ENCODE data around the gene OR4C3.
"Not testable (repeated sequence)": the region's sequence is repeated elsewhere in the genome, so short reads cannot be mapped to it uniquely, and the experiment has no call there.

The OR4C3 gene

GRCh38 chr11:48324620-48325019, at the start of gene OR4C3:
TSS of gene OR4C3 (plus strand) at chr11:48324920. CDS start at chr11:48325022, 102 bp downstream.
- H3K4me2 ChIP-seq (ENCODE audit: low read depth, low read length, poor library complexity, severe bottlenecking); H3F3A ChIP-seq (ENCODE audit: insufficient read depth); H3K9me3 ChIP-seq (ENCODE audit: insufficient read depth, low read length); H3K27ac ChIP-seq (ENCODE audit: low read depth, low read length); H2AFZ ChIP-seq (ENCODE audit: low read depth, low read length, severe bottlenecking); H3K4me3 ChIP-seq (ENCODE audit: insufficient read depth, low read length, poor library complexity, severe bottlenecking); H3K79me2 ChIP-seq (ENCODE audit: insufficient read depth, low read length); H3K36me3 ChIP-seq (ENCODE audit: low read length); H3K9ac ChIP-seq (ENCODE audit: low read length); H4K20me1 ChIP-seq (ENCODE audit: low read depth, low read length); H3K27me3 ChIP-seq (ENCODE audit: low read length); H3K9me2 ChIP-seq (replicated peaks; ENCODE audit: insufficient read depth, low read length): not testable (repeated sequence)

GRCh38 chr11:48305923-48306322, 18.8 kb upstream of the OR4C3 start, which contains the start of gene OR4S1:
TSS of gene OR4S1 (plus strand) at chr11:48306223. CDS start at chr11:48306223, 0 bp downstream.
- H3K9ac ChIP-seq (ENCODE audit: low read length): no peak within 1 kb of the TSS
- H3K27ac ChIP-seq (ENCODE audit: low read depth, low read length): no peak within 1 kb of the TSS
- no peaks in the 10 kb centered on the region for H4K20me1 ChIP-seq (ENCODE audit: low read depth, low read length)
- H3K79me2 ChIP-seq (ENCODE audit: insufficient read depth, low read length): no peaks in the 10 kb centered on the region
- no peak within 1 kb of the TSS for H3K4me3 ChIP-seq (ENCODE audit: insufficient read depth, low read length, poor library complexity, severe bottlenecking)
- no peak for TF ChIP-seq EZH2phosphoT487 (conservative IDR thresholded peaks at IDR 0.05; ENCODE audit: low read length)
- TF ChIP-seq CTCF (IDR thresholded peaks at IDR 0.05; ENCODE audit: insufficient read depth, low read length, poor library complexity, severe bottlenecking): no peak
- H2AFZ ChIP-seq (ENCODE audit: low read depth, low read length, severe bottlenecking): no peak within 1 kb of the TSS
- no peaks in the 10 kb centered on the region for H3F3A ChIP-seq (ENCODE audit: insufficient read depth)
- H3K9me2 ChIP-seq (replicated peaks; ENCODE audit: insufficient read depth, low read length): no peaks in the 10 kb centered on the region
- no peaks in the 10 kb centered on the region for H3K27me3 ChIP-seq (ENCODE audit: low read length)
- no peak within 1 kb of the TSS for H3K4me2 ChIP-seq (ENCODE audit: low read depth, low read length, poor library complexity, severe bottlenecking)
- no peaks in the 10 kb centered on the region for H3K9me3 ChIP-seq (ENCODE audit: insufficient read depth, low read length)
- no peaks in the 10 kb centered on the region for H3K36me3 ChIP-seq (ENCODE audit: low read length)

- H3K4me3 ChIP-seq (ENCODE audit: insufficient read depth, low read length, poor library complexity, severe bottlenecking): no peak overlapping the region
- H3K9me3 ChIP-seq (ENCODE audit: insufficient read depth, low read length): no peaks in the 10 kb centered on the region
- H3F3A ChIP-seq (ENCODE audit: insufficient read depth): no peaks in the 10 kb centered on the region
- H3K79me2 ChIP-seq (ENCODE audit: insufficient read depth, low read length): no peaks in the 10 kb centered on the region
- no peak overlapping the region for H3K9ac ChIP-seq (ENCODE audit: low read length)
- H3K36me3 ChIP-seq (ENCODE audit: low read length): no peaks in the 10 kb centered on the region
- no peak overlapping the region for H3K27ac ChIP-seq (ENCODE audit: low read depth, low read length)
- no peaks in the 10 kb centered on the region for H3K9me2 ChIP-seq (replicated peaks; ENCODE audit: insufficient read depth, low read length)
- H2AFZ ChIP-seq (ENCODE audit: low read depth, low read length, severe bottlenecking): no peak overlapping the region
- H3K27me3 ChIP-seq (ENCODE audit: low read length): no peaks in the 10 kb centered on the region
- no peak overlapping the region for H3K4me2 ChIP-seq (ENCODE audit: low read depth, low read length, poor library complexity, severe bottlenecking)
- no peaks in the 10 kb centered on the region for H4K20me1 ChIP-seq (ENCODE audit: low read depth, low read length)
- TF ChIP-seq EZH2phosphoT487 (conservative IDR thresholded peaks at IDR 0.05; ENCODE audit: low read length) (no peak), CTCF (IDR thresholded peaks at IDR 0.05; ENCODE audit: insufficient read depth, low read length, poor library complexity, severe bottlenecking) (peak; percentile 79)
Observed at GRCh38 chr11:48307760-48308386, 16.8 kb upstream of the OR4C3 start.

GRCh38 chr11:48313590-48313989, 11.1 kb upstream of the OR4C3 start:
- not testable (repeated sequence) for H3F3A ChIP-seq (ENCODE audit: insufficient read depth); H2AFZ ChIP-seq (ENCODE audit: low read depth, low read length, severe bottlenecking); H4K20me1 ChIP-seq (ENCODE audit: low read depth, low read length); H3K27ac ChIP-seq (ENCODE audit: low read depth, low read length); H3K27me3 ChIP-seq (ENCODE audit: low read length); H3K9me2 ChIP-seq (replicated peaks; ENCODE audit: insufficient read depth, low read length); H3K9me3 ChIP-seq (ENCODE audit: insufficient read depth, low read length); H3K4me2 ChIP-seq (ENCODE audit: low read depth, low read length, poor library complexity, severe bottlenecking); H3K79me2 ChIP-seq (ENCODE audit: insufficient read depth, low read length); H3K36me3 ChIP-seq (ENCODE audit: low read length); H3K9ac ChIP-seq (ENCODE audit: low read length); H3K4me3 ChIP-seq (ENCODE audit: insufficient read depth, low read length, poor library complexity, severe bottlenecking)

GRCh38 chr11:48319813-48320212, 4.9 kb upstream of the OR4C3 start:
- H3K9me3 ChIP-seq (ENCODE audit: insufficient read depth, low read length); H4K20me1 ChIP-seq (ENCODE audit: low read depth, low read length); H3K36me3 ChIP-seq (ENCODE audit: low read length); H3K27ac ChIP-seq (ENCODE audit: low read depth, low read length); H3K9ac ChIP-seq (ENCODE audit: low read length); H3F3A ChIP-seq (ENCODE audit: insufficient read depth); H3K27me3 ChIP-seq (ENCODE audit: low read length); H3K4me2 ChIP-seq (ENCODE audit: low read depth, low read length, poor library complexity, severe bottlenecking); H3K79me2 ChIP-seq (ENCODE audit: insufficient read depth, low read length); H2AFZ ChIP-seq (ENCODE audit: low read depth, low read length, severe bottlenecking); H3K9me2 ChIP-seq (replicated peaks; ENCODE audit: insufficient read depth, low read length); H3K4me3 ChIP-seq (ENCODE audit: insufficient read depth, low read length, poor library complexity, severe bottlenecking): not testable (repeated sequence)

All from SU-DHL-6 (cell line).